GM12892 (cell line): ENCODE results near the gene LSG1.

ENCODE experiments used
- DNase-seq: peaks from one replicate; pipeline ENCODE4 v3.0.0; 2011; ENCODE audit not compliant: insufficient read length
- FAIRE-seq: peaks from 2 replicates; lab custom pipeline; 2011; peaks lifted over from hg19 to GRCh38; lab: Jason Lieb, UNC
- POLR2A ChIP-seq: IDR thresholded peaks from 2 replicates; pipeline ENCODE4 v1.6.1; 2011; ENCODE audit warnings: low read depth, low read length, control low read depth
- POLR2AphosphoS5 ChIP-seq: IDR thresholded peaks from 2 replicates; pipeline ENCODE4 v1.6.1; 2011; ENCODE audit warnings: low read depth, low read length, control low read depth
- TAF1 ChIP-seq: IDR thresholded peaks from 2 replicates; pipeline ENCODE4 v1.6.1; 2011; ENCODE audit warnings: low read depth, mild to moderate bottlenecking, control low read depth, low read length, borderline replicate concordance

Gene LSG1

DNA sequence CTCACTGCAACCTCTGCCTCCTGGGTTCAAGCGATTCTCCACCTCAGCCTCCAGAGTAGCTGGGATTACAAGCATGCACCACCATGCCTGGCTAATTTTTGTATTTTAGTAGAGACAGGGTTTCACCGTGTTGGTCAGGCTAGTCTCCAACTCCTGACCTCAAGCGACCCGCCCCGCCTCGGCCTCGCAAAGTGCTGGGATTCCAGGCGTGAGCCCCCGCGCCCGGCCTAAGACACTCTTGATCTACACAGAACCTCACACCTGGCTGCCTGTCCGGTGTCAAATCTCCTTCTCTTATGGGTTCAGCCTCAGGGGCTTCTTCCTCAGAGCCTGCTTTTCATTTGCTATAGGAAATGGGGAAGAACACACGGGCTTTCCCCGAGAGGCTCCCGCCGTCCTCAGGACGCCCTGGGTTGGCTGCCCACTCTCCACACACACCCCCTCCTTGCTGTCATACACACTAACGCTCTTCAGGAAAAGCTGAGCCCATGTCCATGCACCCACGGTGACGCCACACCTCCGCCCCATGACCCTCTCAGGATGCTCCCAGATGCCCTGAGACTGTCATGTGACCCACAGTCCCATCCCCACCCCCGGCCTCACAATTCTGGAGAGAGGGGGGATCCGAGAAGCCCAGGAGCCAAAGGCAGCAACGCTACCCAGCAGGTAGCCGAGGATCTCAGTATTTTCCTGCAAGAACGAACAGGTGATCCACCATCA, 49.2 kb downstream of the LSG1 start:
- no peak for DNase-seq
- TF ChIP-seq TAF1 (no peak), POLR2AphosphoS5 (no peak), POLR2A (no peak)
- FAIRE-seq: no peak

DNA sequence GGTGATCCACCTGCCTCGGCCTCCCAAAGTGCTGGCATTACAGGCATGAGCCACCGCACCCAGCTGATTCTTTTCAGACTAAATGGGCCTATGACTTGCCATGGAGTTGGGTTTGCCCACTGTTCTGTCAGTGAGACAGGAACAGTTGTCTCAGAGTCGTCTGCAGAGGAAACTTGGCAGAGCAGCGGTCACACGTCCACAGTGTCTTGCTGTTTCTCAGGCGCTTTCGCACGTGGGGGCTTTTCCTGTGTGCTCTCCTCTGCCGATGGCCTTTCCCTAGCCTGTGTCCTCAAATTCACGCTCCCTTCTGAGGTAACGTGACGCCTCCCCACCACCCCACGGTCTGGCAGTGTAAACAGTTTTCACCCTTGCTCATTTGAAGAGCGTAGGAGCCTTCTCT, 50.0 kb downstream of the LSG1 start:
- no peak for FAIRE-seq
- TF ChIP-seq POLR2A (no peak), TAF1 (no peak), POLR2AphosphoS5 (no peak)
- no peak for DNase-seq

DNA sequence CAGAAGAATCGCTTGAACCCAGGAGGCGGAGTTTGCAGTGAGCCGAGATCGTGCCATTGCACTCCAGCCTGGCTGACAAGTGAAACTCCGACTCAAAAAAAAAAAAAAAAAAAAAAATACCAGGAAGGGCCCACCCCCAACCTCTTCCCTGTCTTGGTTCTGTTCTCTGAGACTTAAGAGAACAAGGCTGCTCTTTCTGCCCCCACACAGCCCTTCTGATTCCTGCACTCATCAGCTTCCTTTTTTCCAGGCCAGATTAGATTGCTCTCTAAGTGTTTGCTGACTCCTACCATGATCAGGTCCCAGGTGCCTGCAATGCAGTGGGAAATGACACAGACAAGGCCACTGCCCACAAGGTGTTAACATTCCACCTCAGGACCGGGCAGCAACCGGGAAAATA, 51.8 kb downstream of the LSG1 start:
- DNase-seq (no peak), FAIRE-seq (no peak)
- TF ChIP-seq POLR2A: no peak
- TF ChIP-seq POLR2AphosphoS5: no peak
- no peak for TF ChIP-seq TAF1

DNA sequence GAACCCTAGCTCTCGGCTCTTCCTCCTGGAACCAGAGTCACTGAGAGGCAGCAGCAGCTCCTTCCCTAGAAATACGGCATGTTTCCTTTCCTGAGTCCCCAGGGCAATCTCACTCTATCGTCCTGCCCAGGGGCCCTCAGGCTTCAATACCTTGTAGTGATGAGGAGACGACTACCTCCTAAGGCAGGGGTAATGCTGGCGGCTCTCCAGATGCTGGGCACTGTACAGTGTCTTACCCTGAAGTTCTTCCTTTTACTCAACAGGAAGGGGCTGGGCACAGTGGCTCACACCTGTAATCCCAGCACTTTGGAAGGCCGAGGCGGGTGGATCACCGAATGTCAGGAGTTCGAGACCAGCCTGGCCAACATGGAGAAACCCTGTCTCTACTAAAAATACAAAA, 52.2 kb downstream of the LSG1 start:
- TF ChIP-seq TAF1: no peak
- no peak for TF ChIP-seq POLR2A
- no peak for TF ChIP-seq POLR2AphosphoS5
- DNase-seq: no peak
- FAIRE-seq: no peak

DNA sequence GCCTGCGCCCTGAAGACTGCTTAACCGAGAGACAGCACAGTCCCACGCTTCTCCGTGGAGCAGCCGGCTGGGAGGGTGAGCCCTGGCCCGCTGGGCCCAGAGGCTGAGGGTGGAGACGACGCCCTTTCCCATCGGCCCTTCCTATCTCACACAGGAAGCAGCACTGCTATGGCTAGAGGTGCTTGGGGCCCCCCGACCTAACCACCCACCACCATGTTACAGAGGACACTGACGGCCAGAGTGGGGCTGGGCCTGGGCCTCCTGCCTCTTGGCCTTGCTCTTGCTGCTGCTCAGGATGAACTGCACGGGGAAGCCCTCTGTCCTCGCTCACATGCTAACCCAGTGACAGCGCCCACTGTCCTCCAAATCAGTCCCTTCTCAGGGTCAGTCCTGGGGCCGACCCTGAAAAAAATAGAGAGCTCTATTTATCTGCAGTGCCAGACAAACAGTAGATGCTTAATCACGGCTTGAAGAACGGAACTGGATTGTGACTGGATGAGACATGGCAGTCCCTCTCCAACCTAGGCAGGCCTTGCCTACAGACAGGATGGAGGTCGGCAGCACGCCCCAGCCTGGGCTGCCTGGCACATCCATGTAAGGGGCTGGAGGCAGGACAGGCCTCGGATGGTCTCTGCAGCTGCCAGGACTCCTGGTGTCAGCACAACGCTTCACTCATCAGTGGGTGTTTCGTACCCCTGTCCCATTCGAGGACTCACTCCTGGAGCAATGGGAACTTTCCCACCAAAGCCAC, 53.0 kb downstream of the LSG1 start:
- FAIRE-seq (no peak), DNase-seq (no peak)
- TF ChIP-seq TAF1: no peak
- no peak for TF ChIP-seq POLR2A
- no peak for TF ChIP-seq POLR2AphosphoS5

DNA sequence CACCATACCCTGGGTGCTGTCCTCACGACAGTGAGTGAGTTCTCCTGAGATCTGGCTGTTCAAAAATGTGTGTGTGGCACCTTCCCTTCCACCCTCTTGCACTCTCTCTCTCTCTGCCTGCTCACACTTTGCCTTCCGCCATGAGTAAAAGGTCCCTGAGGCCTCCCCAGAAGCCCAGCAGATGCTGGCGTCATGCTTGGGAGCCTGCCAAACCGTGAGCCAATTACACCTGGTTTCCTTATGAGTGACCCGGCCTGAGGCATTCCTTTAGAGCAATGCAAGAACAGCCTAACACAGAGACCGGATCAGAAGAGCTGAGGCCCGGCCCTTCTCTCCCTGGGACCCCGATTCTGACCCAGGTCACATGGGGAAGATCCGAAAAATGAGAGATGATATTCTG, 54.2 kb downstream of the LSG1 start:
- no peak for TF ChIP-seq POLR2A
- no peak for TF ChIP-seq TAF1
- FAIRE-seq (no peak), DNase-seq (no peak)

DNA sequence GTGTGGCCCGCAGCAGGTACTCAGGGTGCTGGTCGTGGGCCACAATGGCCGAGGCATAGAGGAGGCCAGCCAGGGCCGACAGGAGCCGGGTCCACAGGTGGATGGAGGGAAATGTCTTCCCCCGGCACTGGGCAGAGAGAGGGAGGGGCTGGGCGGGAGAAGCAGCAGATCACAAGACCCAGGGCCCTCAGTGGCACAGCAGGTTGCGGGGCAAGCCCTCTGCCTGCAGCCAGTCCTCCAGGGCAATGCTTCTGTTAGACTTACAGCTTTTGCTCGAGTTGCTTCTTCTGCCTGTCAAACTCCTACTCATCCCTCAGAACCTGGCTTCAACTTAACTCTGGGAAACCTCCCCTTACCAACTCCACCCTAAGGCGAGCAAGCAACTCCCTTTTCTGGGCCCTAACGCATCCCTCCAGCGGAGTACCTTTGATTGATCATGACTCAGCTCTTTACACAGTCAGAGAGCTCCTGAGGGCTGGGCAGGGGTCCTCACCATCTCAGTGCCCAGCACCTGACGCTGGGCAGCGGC, 54.8 kb downstream of the LSG1 start:
- TF ChIP-seq TAF1 (no peak), POLR2AphosphoS5 (no peak), POLR2A (no peak)
- DNase-seq (no peak), FAIRE-seq (no peak)

DNA sequence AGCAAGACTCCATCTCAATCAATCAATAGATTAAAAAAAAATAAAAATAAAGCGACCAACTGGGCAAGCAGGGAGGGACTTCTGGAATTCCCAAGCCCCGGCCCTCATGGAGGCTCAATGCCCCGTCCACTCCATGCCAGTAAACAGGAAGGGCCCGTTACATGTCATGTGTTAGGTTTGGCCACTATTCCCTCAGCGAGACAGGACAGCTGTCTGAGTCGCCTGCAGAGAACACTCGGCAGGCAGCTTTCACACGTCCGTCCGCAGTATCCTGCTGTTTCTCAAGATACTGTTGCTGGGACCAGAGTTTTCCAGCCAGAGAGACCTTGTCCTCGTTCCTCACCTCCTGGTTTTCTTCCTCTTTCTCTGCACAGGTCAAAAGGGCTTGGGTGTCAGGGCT, 56.8 kb downstream of the LSG1 start:
- DNase-seq (no peak), FAIRE-seq (no peak)
- TF ChIP-seq POLR2A (no peak), POLR2AphosphoS5 (no peak), TAF1 (no peak)

DNA sequence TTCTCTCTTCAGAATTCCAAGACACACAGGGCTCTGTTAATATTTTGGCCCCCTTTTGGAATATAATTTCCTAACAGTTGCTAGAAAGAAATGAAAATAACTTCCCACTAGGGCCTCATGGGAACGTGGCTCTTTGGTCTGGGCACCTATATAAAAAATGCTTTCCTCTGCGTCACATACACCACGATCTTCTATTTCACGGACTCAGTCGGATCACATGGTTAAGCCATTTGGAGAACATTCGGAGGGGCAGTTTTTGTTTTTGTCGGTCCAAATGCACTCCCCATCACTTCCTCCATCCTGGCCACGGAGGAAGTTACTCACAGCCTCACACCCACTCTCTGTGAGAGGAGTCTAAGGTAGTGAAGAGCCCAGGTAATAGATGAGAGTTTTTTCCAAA, 59.8 kb downstream of the LSG1 start:
- no peak for TF ChIP-seq POLR2AphosphoS5
- no peak for TF ChIP-seq POLR2A
- TF ChIP-seq TAF1: no peak
- DNase-seq (no peak), FAIRE-seq (no peak)

DNA sequence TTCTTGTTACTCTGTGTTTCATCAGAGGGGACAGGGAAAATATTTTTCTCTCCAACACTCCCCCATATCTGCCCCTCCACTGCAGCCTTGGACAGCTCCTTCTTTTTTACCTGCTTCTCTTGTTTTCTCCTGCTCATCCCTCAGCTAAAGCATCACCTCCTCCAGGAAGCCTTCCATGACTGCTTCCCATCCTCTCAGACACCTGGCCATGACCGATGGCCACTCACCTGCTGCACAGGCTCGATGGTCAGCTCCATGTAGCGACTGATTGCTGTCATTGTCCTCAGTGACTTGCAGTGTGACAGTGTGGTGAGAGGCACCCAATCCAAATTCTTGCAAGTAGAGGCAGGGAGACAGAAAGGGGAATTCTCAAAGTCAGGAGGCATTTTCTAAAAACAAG, 61.3 kb downstream of the LSG1 start:
- FAIRE-seq (no peak), DNase-seq (no peak)

DNA sequence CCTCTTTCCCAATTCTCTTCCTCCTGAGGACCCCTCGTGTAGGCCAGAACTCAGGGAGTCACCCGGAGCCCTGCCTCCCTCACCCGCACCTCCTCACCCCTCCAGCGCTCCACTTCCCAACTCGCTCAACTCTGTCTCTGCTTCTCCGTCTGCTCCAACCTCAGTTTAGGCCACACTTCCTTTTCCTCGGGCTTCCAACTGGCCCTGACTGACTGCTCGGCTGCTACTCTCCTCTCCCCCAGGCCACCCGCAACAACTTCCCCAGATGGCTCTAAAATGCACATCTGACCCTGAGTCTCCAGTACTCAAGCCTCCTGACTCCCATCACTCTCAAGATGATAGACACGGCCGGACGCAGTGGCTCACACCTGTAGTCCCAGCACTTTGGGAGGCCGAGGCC, 62.4 kb downstream of the LSG1 start:
- DNase-seq: no peak
- TF ChIP-seq POLR2AphosphoS5: no peak
- TF ChIP-seq TAF1: no peak
- TF ChIP-seq POLR2A: no peak
- no peak for FAIRE-seq

More for the DNA sequence above, 61.3 kb downstream of the LSG1 start:
- TF ChIP-seq TAF1 (no peak), POLR2AphosphoS5 (no peak)

DNA sequence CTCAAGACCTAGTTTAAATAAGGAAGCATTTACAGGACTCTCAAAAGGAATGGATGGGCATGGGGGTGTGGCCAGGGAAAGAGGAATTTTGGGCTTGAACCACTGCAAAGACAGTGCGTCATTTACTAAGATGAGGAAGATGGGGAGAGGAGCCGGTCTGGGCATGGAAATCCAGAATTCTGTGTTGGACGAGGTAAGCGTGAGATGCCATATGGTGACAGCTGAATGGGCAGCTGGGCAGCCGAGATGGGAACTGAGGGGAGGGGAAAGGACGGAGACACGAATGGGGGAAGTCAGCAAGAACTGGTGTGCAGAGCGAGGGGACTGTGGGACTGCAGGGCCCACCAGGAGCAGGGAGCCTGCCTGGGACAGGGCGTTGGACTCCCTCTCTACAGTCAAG, 63.0 kb downstream of the LSG1 start:
- TF ChIP-seq POLR2A (no peak), POLR2AphosphoS5 (no peak), TAF1 (no peak)
- FAIRE-seq (no peak), DNase-seq (no peak)
